GOT3 (cell line): ENCODE results near the gene ING1.
"Not testable (repeated sequence)": the region's sequence is repeated elsewhere in the genome, so short reads cannot be mapped to it uniquely, and the experiment has no call there.

Experiments used
- DNase-seq: peaks from one replicate; lab custom pipeline; 2025; ENCODE audit warnings: mixed read lengths; lab: John Stamatoyannopoulos, UW

The ING1 gene

DNA sequence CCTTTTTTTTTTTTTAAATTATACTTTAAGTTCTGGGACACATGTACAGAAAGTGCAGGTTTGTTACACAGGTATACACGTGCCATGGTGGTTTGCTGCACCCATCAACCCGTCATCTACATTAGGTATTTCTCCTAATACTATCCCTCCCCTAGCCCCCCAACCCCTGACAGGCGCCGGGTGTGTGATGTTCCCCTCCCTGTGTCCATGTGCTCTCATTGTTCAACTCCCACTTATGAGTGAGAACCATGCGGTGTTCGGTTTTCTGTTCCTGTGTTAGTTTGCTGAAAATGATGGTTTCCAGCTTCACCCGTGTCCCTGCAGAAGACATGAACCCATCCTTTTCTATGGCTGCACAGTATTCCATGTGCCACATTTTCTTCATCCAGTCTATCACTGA lies 17.7 kb upstream of the ING1 start:
- DNase-seq, result not testable (repeated sequence)

- no peak for DNase-seq
Observed at GRCh38 chr13:110696776-110697175, 16.7 kb upstream of the ING1 start.

GRCh38 chr13:110697842-110698241 lies 15.7 kb upstream of the ING1 start:
- DNase-seq, result no peak

DNA sequence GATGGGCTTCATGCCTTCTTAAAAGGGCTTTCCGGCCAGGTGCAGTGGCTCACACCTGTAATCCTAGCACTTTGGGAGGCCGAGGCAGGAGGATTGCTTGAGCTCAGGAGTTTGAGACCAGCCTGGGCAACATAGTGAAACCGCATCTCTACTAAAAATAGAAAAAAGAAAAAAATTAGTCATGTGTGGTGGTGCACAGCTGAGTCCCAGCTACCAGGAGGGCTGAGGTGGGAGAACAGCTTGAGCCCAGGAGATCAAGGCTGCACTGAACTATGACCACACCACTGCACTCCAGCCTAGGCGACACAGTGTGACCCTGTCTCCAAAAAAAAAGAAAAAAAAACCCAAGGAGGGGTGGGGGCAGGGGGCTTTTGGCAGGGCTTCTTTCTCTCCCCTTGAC lies 14.8 kb upstream of the ING1 start:
- no peak for DNase-seq

DNA sequence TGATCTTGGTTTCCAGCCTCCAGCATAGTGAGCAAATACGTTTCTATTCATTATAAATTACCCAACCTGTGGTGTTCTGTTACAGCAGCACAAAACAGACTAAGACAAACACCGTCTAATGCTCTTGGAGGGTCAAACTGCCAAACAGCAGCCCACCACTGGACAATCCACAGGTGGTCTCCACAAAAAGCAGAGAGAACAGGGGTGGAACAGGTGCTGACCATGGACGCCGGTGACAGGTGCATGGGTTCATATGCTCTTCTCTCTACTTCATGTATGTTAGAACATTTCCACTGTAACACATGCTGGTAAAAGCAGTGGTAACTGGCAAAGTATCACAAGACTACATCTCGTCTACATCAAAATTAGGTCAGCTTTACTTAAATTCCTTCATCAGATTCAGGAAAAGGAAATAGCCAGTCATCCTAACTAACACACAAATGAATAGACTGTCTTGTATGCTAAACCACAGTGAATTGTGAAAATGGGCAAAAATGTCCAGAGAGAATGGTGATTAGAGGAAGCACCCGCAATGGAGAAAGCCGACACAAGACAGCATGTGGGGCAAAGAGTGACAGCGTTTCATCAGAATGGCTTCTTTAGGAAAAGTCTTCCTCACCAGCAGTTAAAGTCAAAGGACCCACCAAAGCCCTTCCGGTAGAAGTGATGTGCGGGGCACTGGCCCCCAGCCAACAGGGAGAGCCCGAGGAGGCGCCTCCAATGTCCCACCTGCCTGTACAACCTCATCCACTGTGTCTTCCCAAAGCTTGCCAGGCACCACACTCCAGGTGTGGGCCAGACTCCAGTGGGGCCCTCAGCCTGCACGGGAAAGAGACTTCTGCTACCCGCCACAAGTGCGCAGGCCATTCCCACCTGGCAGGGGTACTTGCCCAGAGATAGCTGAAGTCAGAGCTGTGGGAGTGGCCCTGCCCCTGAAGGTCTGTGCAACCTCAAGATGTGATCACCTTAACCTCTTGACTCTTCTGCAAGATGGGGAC lies 14.1 kb upstream of the ING1 start:
- DNase-seq, result no peak

DNA sequence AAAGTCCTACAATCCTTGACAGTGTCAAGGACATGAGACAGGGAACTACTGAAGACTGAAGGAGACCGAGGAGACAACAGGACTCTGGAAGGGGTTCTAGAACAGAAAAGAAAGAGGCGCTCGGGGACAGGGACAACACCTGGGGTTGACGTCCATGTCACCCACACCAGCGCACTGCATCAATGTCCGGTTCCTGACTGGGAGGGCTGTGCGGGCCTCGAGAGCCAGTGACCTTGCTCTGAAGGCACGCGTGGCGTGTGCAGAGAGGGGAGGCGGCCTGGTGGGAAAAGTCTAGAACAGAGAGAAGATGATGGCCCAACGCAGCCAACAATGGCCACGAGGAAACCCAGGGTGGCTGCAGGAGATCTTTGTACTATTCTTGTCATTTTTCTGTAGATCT lies 13.3 kb upstream of the ING1 start:
- DNase-seq, result no peak

- DNase-seq, result no peak
Observed at GRCh38 chr13:110700641-110701040, 12.9 kb upstream of the ING1 start.

- not testable (repeated sequence) for DNase-seq
Observed at GRCh38 chr13:110701061-110701460, 12.4 kb upstream of the ING1 start.

- DNase-seq, result no peak
Observed at GRCh38 chr13:110702089-110702488, 11.4 kb upstream of the ING1 start.

- DNase-seq, result no peak
Observed at GRCh38 chr13:110702591-110703526, 10.6 kb upstream of the ING1 start.

DNA sequence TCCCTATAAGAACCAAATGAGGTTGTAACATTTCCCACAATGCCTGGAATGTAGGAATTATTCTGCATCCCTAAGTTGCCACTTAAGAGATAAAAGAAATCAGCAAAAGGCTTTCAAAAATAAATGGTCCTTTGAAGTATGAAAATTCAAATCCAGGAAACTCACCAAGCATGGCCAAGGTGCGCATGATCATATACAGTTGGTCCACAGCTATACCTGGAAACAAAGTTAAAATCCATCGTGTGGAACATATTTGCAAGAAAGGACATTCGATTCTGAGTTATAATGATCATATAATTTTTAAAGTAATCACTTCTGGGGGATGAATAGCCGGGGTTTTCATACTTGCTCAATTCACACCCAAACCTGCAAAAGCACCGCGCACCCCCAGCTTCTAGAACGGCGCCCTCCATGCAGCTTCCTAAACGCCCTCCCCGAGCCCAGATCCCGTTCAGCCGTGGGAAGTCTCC lies 8.1 kb upstream of the ING1 start:
- no peak for DNase-seq

DNA sequence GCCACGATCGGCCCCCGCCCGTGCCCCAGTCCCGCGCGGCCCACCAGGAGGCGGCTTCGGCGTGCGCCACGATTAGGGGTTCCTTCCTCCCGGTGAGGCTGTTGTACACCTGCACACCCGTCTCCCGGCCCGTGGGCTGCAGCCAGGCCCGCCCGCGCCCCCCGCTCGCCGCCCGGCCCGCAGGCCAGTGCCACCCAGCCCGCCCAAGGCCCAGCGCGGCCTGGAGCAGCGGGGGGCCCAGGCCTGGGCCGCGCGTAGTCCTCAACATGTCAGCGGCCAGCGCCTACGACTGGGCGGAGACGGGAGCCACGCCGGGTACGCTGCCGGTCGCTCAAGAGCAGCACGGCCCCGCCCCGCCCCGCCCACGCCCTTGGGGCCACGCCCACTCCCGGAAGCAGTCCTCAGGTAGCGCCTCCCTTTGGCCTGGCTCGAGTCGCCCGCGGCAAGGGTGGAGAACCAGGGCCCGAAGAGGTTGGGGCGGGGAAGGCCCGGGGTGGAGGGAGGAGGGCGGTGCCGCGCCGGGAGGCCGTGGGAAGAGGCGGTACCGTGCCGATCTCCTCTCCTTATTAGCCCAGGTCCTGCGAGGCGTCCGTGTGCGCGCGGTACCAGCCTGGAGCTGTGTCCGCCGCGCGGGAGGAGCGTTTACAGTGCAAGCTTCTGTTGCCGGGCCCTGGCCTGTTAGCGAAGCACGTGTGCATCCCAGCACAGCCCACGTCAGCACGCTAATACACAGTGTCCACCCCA lies 7.5 kb upstream of the ING1 start, which contains the start of gene CARS2:
Gene CARS2 (minus strand): TSS at position 291 of the 744 bp plus-strand sequence. CDS start 23 bp downstream, at position 268.
- peak; percentile 91 for DNase-seq

- DNase-seq, result no peak
Observed at GRCh38 chr13:110706570-110707372, 6.7 kb upstream of the ING1 start.

DNA sequence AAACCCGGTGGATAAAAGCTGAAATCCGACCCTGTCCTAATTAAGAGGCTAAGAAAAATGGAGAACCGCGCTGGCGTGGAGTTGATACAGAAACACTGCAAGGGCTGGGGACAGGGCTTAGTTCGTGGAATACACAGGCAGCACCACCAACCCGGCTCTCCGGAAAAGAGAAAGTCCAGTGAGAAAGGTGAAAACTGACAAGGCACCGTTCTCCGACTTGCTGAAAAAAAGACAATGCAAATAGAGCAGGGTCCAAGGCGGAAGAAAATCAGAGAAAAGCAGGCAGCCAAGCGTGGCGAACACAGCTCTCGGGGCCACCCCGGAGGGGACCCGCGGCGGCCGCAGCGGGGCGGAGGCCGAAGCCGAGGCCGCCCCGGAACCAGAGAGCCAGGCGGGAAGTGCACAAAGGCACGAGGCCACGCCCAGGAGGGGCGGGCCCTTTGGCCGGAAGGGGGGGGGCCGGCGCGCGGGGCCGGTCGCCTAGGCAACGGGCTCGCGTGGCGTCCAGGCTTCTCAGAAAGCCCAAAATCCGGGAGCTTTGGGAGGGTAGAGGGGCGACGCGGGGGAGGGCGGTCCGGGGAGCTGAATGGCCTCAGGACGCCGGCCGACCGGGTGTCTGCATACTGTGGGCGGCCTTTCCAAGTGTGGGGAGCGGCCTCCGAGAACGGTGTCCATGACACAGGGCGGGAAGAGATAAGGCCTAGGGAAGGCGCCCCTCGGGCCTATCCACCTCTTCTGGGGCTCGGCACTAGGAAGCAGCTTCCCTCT lies 1.2 kb upstream of the ING1 start:
- DNase-seq, result peak; percentile 80

GRCh38 chr13:110712849-110713641 lies 455 bp upstream of the ING1 start:
- DNase-seq, result peak; percentile 98

GRCh38 chr13:110713981-110714796 lies 689 bp downstream of the ING1 start:
- DNase-seq, result no peak

DNA sequence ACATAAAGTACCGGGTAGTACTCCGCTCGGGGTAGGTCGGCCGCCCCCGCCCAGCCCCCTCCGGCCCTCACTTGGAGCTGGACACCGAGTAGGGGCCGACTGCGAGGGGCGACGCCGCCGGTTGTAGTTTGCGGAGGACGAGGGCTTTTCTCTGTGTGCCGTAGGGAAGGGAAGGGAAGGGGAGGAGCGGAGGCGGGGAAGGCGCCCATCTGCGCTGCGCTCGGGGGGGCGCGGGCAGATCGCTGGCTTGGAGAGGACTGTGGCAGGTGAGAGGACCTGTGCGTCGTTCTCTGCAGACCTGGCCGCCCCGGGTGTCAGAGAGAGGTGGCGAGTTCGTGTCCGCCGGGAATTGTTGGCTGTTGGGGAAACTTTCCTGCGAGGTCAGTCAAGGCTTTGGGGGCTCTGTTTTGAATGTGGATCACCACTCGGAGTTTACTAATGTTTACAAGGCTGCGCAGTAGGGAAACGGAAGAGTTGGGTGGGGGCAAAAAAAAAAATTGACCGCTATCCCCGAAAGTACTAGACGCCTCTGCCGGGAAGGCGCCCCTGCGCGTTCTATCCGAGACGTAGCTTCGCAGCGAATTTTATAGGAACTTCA lies 1.4 kb downstream of the ING1 start:
- no peak for DNase-seq
